T-cell (primary cell): ENCODE results near the gene FBXL19. TPM values are rescaled to one million over a fixed set of nuclear protein-coding genes. Genes with fewer than 3 reads are reported as not detected.

Experiments used
- ATAC-seq, 4 experiments: fragments of 200-7000 bp in 3 of 4; fragments of 150-1000 bp in 1 of 4; cut with Tn5 transposase; replicated peaks in 1 of 4; 1 replicate in 3 of 4; 2 replicates in 1 of 4; pipeline ENCODE4 v1.10.0; 2021; ENCODE audit warnings: moderate library complexity in 3 of 4, mild to moderate bottlenecking in 2 of 4, moderate number of reproducible peaks in 1 of 4
- CTCF ChIA-PET, 2 donors: fragments of 300-600 bp; sonication (Branson Sonifier 250); formaldehyde crosslinking; loops; one replicate each; lab custom pipeline; 2022; ENCODE audit warnings: antibody characterized with exemption in 2 of 2; lab: Charles Lee
- POLR2A ChIA-PET, 2 donors: fragments of 300-600 bp; sonication (Branson Sonifier 250); formaldehyde crosslinking; loops; one replicate each; lab custom pipeline; 2022; ENCODE audit warnings: antibody characterized with exemption in 2 of 2; lab: Charles Lee
- DNase-seq, 35 experiments: peaks; one replicate each; pipeline versions ENCODE4 v3.0.0 to v3.0.0-alpha.2; 2013 to 2023
- H3K27ac ChIP-seq: one replicate; pipeline ENCODE4 v1.5.1; 2013; ENCODE audit warnings: low read length
- H3K27me3 ChIP-seq, 2 experiments: replicated peaks in 1 of 2; 1 replicate in 1 of 2; 2 replicates in 1 of 2; pipeline versions ENCODE4 v1.6.1 to v1.7.0; 2013; ENCODE audit warnings: low read length in 1 of 2, mixed read lengths in 1 of 2; ENCODE audit not compliant: control insufficient read depth in 2 of 2, insufficient read depth in 2 of 2; ENCODE audit errors: extremely low read depth in 1 of 2
- H3K36me3 ChIP-seq, 2 donors: 1 replicate in 1 of 2; 2 replicates in 1 of 2; pipeline versions ENCODE4 v1.6.1 to v1.7.0; 2013; ENCODE audit warnings: low read length in 1 of 2; ENCODE audit not compliant: control insufficient read depth in 2 of 2, insufficient read depth in 1 of 2; ENCODE audit errors: extremely low read depth in 1 of 2
- H3K4me1 ChIP-seq, 2 experiments: 1 replicate in 1 of 2; 2 replicates in 1 of 2; pipeline versions ENCODE4 v1.6.1 to v1.7.0; 2013; ENCODE audit warnings: low read length in 2 of 2, mixed read lengths in 1 of 2; ENCODE audit not compliant: insufficient read depth in 2 of 2, control insufficient read depth in 1 of 2; ENCODE audit errors: extremely low read depth in 1 of 2
- H3K4me3 ChIP-seq, 2 donors: 1 replicate in 1 of 2; 2 replicates in 1 of 2; pipeline versions ENCODE4 v1.5.1 to v1.7.0; 2013; ENCODE audit warnings: mild to moderate bottlenecking in 2 of 2, low read length in 1 of 2, moderate library complexity in 1 of 2; ENCODE audit not compliant: control insufficient read depth in 1 of 2; ENCODE audit errors: extremely low read depth in 1 of 2
- H3K9me3 ChIP-seq: 2 replicates; pipeline ENCODE4 v1.7.0; 2013
- H3K27ac Mint-ChIP-seq, 2 donors: one replicate each; pipeline ENCODE4 v1.8.0; 2020 to 2021; ENCODE audit warnings: mild to moderate bottlenecking in 2 of 2, mixed read lengths in 2 of 2
- H3K27me3 Mint-ChIP-seq, 2 donors: one replicate each; pipeline ENCODE4 v1.8.0; 2021 to 2022; ENCODE audit warnings: mixed read lengths in 2 of 2
- H3K36me3 Mint-ChIP-seq: one replicate; pipeline ENCODE4 v1.8.0; 2021; ENCODE audit warnings: mixed read lengths
- H3K4me1 Mint-ChIP-seq, 3 donors: one replicate each; pipeline ENCODE4 v1.8.0; 2020 to 2022; ENCODE audit warnings: mixed read lengths in 3 of 3, mild to moderate bottlenecking in 1 of 3
- H3K4me3 Mint-ChIP-seq, 3 donors: one replicate each; pipeline ENCODE4 v1.8.0; 2020 to 2022; ENCODE audit warnings: mild to moderate bottlenecking in 3 of 3, mixed read lengths in 3 of 3, moderate library complexity in 3 of 3
- H3K9me3 Mint-ChIP-seq, 3 donors: one replicate each; pipeline ENCODE4 v1.8.0; 2020 to 2022; ENCODE audit warnings: mixed read lengths in 3 of 3
- WGBS: methylation state at CpG from one replicate; pipeline ENCODE4 v1.1.5; 2013; ENCODE audit warnings: missing lambda C conversion rate; ENCODE audit not compliant: insufficient coverage; 5-methylcytosine and 5-hydroxymethylcytosine counted together
- total RNA-seq, 35 experiments: library from RNA in 6 of 35; stranded (reverse) in 6 of 35; fragments of 120-200 nt in 1 of 35; gene quantifications; one replicate each; pipeline versions ENCODE4 v1.2.1 to v1.2.4 and lab custom pipeline; 2013 to 2026

The FBXL19 gene
- total RNA-seq, 5 donors from 2014 or later (not counting 1 experiment from before 2014, with no cell fraction given), result 11.5 to 22.0 (median 18.1) TPM

GRCh38 chr16:30924076-30924912, 922 bp downstream of the FBXL19 start:
- Mint-ChIP-seq H3K4me1 (peaks cover 13 to 35% (median 18%) of the 10 kb centered on the region in 3 donors), H3K9me3 (no peaks in the 10 kb centered on the region), H3K27ac (peak overlapping the region; percentile 27 to 71), H3K4me3 (peak overlapping the region; percentile 52 to 72 (median 72)), H3K27me3 (no peaks in the 10 kb centered on the region), H3K36me3 (no peaks in the 10 kb centered on the region)
- Histone ChIP-seq H3K36me3 (peaks cover 1 to 2% of the 10 kb centered on the region in 2 donors), H3K4me3 (peak overlapping the region; percentile 12 to 61), H3K4me1 (peaks cover 0 to 23% of the 10 kb centered on the region in 2 experiments), H3K27ac (no peak overlapping the region), H3K9me3 (no peaks in the 10 kb centered on the region), H3K27me3 (no peaks in the 10 kb centered on the region)
- ChIA-PET POLR2A (interaction anchor here in 1 of 2 donors (0.6 kb wide), 1 partner anchor 17 kb away, joined by 3 read pairs; no protein-coding TSS in a partner anchor), CTCF (interaction anchor here in 1 of 2 donors (0.6 kb wide), 4 partner anchors 16 to 174 kb away, joined by 3 to 4 read pairs (median 3); partner anchors contain the start of gene SETD1A)
- DNase-seq (peak in 2 of 35 experiments; percentile 16 to 25), ATAC-seq (no peak)
- 7% methylated on average over 41 of the region's 53 CpGs for WGBS

- H3K4me3 Mint-ChIP-seq, result peak overlapping the region; percentile 52 to 72 (median 72)
- H3K27me3 Mint-ChIP-seq, result no peaks in the 10 kb centered on the region
- peak overlapping the region; percentile 37 to 71 for H3K27ac Mint-ChIP-seq
- 100% methylated on average over 6 of the region's 11 CpGs for WGBS
- ChIA-PET CTCF (no interaction called here), POLR2A (no interaction called here)
- Histone ChIP-seq H3K36me3 (peaks cover 2 to 9% of the 10 kb centered on the region in 2 donors), H3K27ac (no peak overlapping the region), H3K4me3 (no peak overlapping the region), H3K27me3 (no peaks in the 10 kb centered on the region), H3K4me1 (peaks cover 0 to 23% of the 10 kb centered on the region in 2 experiments), H3K9me3 (no peaks in the 10 kb centered on the region)
- no peak for ATAC-seq
- H3K9me3 Mint-ChIP-seq, result no peaks in the 10 kb centered on the region
- H3K36me3 Mint-ChIP-seq, result no peaks in the 10 kb centered on the region
- peaks cover 13 to 35% (median 18%) of the 10 kb centered on the region in 3 donors for H3K4me1 Mint-ChIP-seq
- DNase-seq, result no peak
Measured at GRCh38 chr16:30924913-30925631, 1.7 kb downstream of the FBXL19 start.

DNA sequence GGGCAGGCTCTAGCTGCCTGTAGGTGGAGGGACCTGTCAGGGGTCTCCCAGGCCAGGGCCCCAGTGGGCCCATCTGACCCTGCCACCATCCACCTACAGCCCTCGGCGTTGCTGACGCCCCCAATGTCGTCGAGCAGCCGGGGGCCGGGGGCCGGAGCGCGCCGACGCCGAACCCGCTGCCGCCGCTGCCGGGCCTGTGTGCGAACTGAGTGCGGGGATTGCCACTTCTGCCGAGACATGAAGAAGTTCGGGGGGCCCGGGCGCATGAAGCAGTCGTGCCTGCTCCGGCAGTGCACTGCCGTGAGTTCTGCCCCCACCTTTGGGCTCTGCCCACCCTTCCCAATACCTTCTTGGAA, 2.2 kb downstream of the FBXL19 start:
- POLR2A ChIA-PET, result no interaction called here
- DNase-seq, result no peak
- Mint-ChIP-seq H3K4me1 (peaks cover 13 to 35% (median 18%) of the 10 kb centered on the region in 3 donors), H3K27ac (no peak overlapping the region), H3K36me3 (no peaks in the 10 kb centered on the region), H3K4me3 (peak overlapping the region in 2 of 3 donors; percentile 55 to 65), H3K27me3 (no peaks in the 10 kb centered on the region), H3K9me3 (no peaks in the 10 kb centered on the region)
- no peak for ATAC-seq
- 95% methylated on average over 26 of the region's 26 CpGs for WGBS
- Histone ChIP-seq H3K27me3 (no peaks in the 10 kb centered on the region), H3K9me3 (no peaks in the 10 kb centered on the region), H3K4me1 (peaks cover 0 to 23% of the 10 kb centered on the region in 2 experiments), H3K4me3 (no peak overlapping the region), H3K27ac (no peak overlapping the region), H3K36me3 (peaks cover 2 to 12% of the 10 kb centered on the region in 2 donors)
- CTCF ChIA-PET, result no interaction called here

GRCh38 chr16:30925995-30926811, 2.8 kb downstream of the FBXL19 start:
- WGBS, result 73% methylated on average over 8 of the region's 10 CpGs
- Mint-ChIP-seq H3K36me3 (peaks cover 3% of the 10 kb centered on the region), H3K4me3 (peak overlapping the region; percentile 51 to 65 (median 55)), H3K27me3 (no peaks in the 10 kb centered on the region), H3K9me3 (no peaks in the 10 kb centered on the region), H3K4me1 (peaks cover 13 to 35% (median 18%) of the 10 kb centered on the region in 3 donors), H3K27ac (peak overlapping the region in 1 of 2 donors; percentile 41)
- Histone ChIP-seq H3K27ac (no peak overlapping the region), H3K36me3 (peaks cover 4 to 15% of the 10 kb centered on the region in 2 donors), H3K4me3 (no peak overlapping the region), H3K4me1 (peaks cover 0 to 23% of the 10 kb centered on the region in 2 experiments), H3K9me3 (no peaks in the 10 kb centered on the region), H3K27me3 (no peaks in the 10 kb centered on the region)
- ChIA-PET POLR2A (no interaction called here), CTCF (no interaction called here)
- ATAC-seq, result no peak
- DNase-seq, result no peak

- CTCF ChIA-PET, result interaction anchor here in 1 of 2 donors (0.6 kb wide), 1 partner anchor 14 kb away, joined by 3 read pairs; no protein-coding TSS in a partner anchor
- H3K27ac Mint-ChIP-seq, result no peak overlapping the region
- H3K4me1 ChIP-seq, result peaks cover 0 to 14% of the 10 kb centered on the region in 2 experiments
- no peak overlapping the region for H3K4me3 ChIP-seq
- H3K27me3 Mint-ChIP-seq, result no peaks in the 10 kb centered on the region
- peaks cover 8 to 15% of the 10 kb centered on the region in 2 donors for H3K36me3 ChIP-seq
- WGBS, result 95% methylated on average over 12 of the region's 22 CpGs
- ATAC-seq, result no peak
- POLR2A ChIA-PET, result no interaction called here
- H3K27me3 ChIP-seq, result no peaks in the 10 kb centered on the region
- no peak overlapping the region for H3K4me3 Mint-ChIP-seq
- H3K27ac ChIP-seq, result no peak overlapping the region
- peaks cover 13 to 27% (median 13%) of the 10 kb centered on the region in 3 donors for H3K4me1 Mint-ChIP-seq
- H3K9me3 Mint-ChIP-seq, result no peaks in the 10 kb centered on the region
- H3K9me3 ChIP-seq, result no peaks in the 10 kb centered on the region
- peaks cover 8% of the 10 kb centered on the region for H3K36me3 Mint-ChIP-seq
- DNase-seq, result no peak
Measured at GRCh38 chr16:30926937-30927788, 3.8 kb downstream of the FBXL19 start.
